Kidney (tissue), 14 donors: ENCODE results near the gene PIK3R6. TPM values are rescaled to one million over a fixed set of nuclear protein-coding genes. Genes with fewer than 3 reads are reported as not detected.

ENCODE experiments used
- DNase-seq, 5 donors: peaks; one replicate each; pipeline ENCODE4 v3.0.0-alpha.2; 2013 to 2020
- FAIRE-seq: peaks from 2 replicates; lab custom pipeline; 2012; peaks lifted over from hg19 to GRCh38; lab: Jason Lieb, UNC
- H3K27ac ChIP-seq, 2 donors: one replicate each; pipeline ENCODE4 v1.7.0; 2013; ENCODE audit warnings: low read depth in 2 of 2, low read length in 2 of 2, inconsistent platforms in 1 of 2
- H3K27me3 ChIP-seq: one replicate; pipeline ENCODE4 v1.7.1; 2013; ENCODE audit warnings: low read length, inconsistent platforms; ENCODE audit not compliant: control insufficient read depth, insufficient read depth
- H3K36me3 ChIP-seq, 3 donors: one replicate each; pipeline versions ENCODE4 v1.7.0 to v1.7.1; 2013; ENCODE audit warnings: low read length in 3 of 3, control low read depth in 1 of 3, inconsistent platforms in 1 of 3; ENCODE audit not compliant: insufficient read depth in 3 of 3, control insufficient read depth in 2 of 3
- H3K4me1 ChIP-seq, 3 donors: one replicate each; pipeline versions ENCODE4 v1.7.0 to v1.7.1; 2013; ENCODE audit warnings: low read length in 3 of 3, inconsistent platforms in 1 of 3, low read depth in 1 of 3; ENCODE audit not compliant: control insufficient read depth in 2 of 3, insufficient read depth in 2 of 3
- H3K4me3 ChIP-seq, 3 donors: one replicate each; pipeline versions ENCODE4 v1.7.0 to v1.8.1; 2013; ENCODE audit warnings: low read length in 3 of 3, control low read depth in 1 of 3, inconsistent platforms in 1 of 3
- H3K9ac ChIP-seq, 3 donors: one replicate each; pipeline versions ENCODE4 v1.7.0 to v1.7.1; 2013; ENCODE audit warnings: low read length in 3 of 3, control low read depth in 1 of 3, inconsistent platforms in 1 of 3
- H3K9me3 ChIP-seq, 3 donors: one replicate each; pipeline versions ENCODE4 v1.7.0 to v1.7.1; 2013; ENCODE audit warnings: low read length in 3 of 3, control low read depth in 1 of 3, inconsistent platforms in 1 of 3; ENCODE audit not compliant: control insufficient read depth in 2 of 3, insufficient read depth in 1 of 3
- CTCF ChIP-seq: IDR thresholded peaks from 3 replicates; pipeline ENCODE4 v1.5.1; 2012; ENCODE audit warnings: mild to moderate bottlenecking, moderate library complexity, borderline replicate concordance; ENCODE audit not compliant: insufficient read depth; ENCODE audit errors: extremely low read depth
- intact Hi-C: fragments of 100-400 bp; cut with DNase I; formaldehyde crosslinking; loops from one replicate; pipeline ENCODE4 v1.11.1; 2022
- polyA plus RNA-seq: library from polyadenylated mRNA; stranded (reverse); fragments of 350-450 nt; fragmentation: Illumina TruSeq; extraction: RNeasy Lipid Tissue Mini Kit (QIAGEN cat#74804); gene quantifications from one replicate; pipeline ENCODE4 v1.2.3, GENCODE V29; 2014; ENCODE audit warnings: low read depth, low replicate concordance; ENCODE audit not compliant: insufficient read depth
- total RNA-seq: library from RNA; stranded (reverse); fragmentation: NEBNext Ultra II Directional; extraction: Animal tissue kit (Norgen Biotek cat#: 25700); gene quantifications from one replicate; pipeline ENCODE4 v1.2.1, GENCODE V29; 2021
- donor health status: control.
- donor health status: control.
- donor health status: control.
- donor health status: control.
- donor health status: control.
- donor health status: DM: yes; HTN: yes; CAD: no.
- donor health status: Normal renal cell carcinoma (clear cell type).

PIK3R6 gene
- total and polyA plus RNA-seq, 2 donors from 2014 or later = 0.17 to 2.3 TPM

- intact Hi-C loops = no loop called here
- Histone ChIP-seq H3K27me3 (no peaks in the 10 kb centered on the region), H3K27ac (no peak overlapping the region), H3K36me3 (no peaks in the 10 kb centered on the region), H3K9ac (no peak overlapping the region), H3K9me3 (no peaks in the 10 kb centered on the region), H3K4me1 (no peaks in the 10 kb centered on the region), H3K4me3 (no peak overlapping the region)
- no peak for TF ChIP-seq CTCF
- DNase-seq (no peak), FAIRE-seq (no peak)
Observed at GRCh38 chr17:8890671-8891070, 23.2 kb upstream of the PIK3R6 start.

DNA sequence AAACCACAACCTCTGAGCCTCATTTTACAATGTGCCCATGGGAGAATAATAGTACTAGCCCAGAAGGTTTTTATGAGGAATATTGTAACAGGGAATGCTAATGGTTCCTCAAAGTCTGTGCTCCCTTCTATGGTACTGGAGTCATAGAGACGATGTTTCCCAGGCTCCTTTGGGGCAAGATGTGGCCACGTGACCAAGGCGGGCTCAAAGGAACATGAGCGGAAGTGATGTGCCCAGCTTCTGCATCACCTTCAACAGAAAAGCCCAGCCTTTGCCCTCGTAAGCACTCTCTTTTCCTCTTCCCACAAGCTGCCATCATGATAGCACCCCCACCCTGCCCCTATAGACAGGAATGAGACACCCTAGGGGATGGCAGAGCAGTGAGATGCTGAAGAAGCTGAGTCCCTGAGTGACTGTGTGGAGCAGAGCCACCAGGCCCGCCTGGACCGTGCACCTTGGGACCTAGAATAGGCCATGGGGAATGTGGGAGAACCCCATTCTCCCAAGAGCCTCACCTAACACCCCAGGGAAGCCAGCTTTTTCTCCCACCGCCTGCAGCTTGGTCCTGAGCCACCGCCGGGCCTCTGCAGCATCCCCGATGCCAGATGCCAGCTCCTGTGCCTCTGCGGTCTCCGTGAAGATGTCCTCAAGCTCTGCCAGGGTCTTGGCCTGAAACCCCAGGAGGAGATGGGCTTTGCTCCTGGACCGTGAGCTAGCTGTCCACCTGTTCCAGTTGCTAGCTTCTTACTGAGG is 22.2 kb upstream of the PIK3R6 start:
- no peaks in the 10 kb centered on the region for H3K9me3 ChIP-seq
- DNase-seq = no peak
- H3K4me1 ChIP-seq = no peaks in the 10 kb centered on the region
- H3K27me3 ChIP-seq = no peaks in the 10 kb centered on the region
- intact Hi-C loops = no loop called here
- no peaks in the 10 kb centered on the region for H3K36me3 ChIP-seq
- no peak overlapping the region for H3K27ac ChIP-seq
- H3K9ac ChIP-seq = no peak overlapping the region
- no peak for TF ChIP-seq CTCF
- no peak overlapping the region for H3K4me3 ChIP-seq
- FAIRE-seq = no peak

- FAIRE-seq (no peak), DNase-seq (no peak)
- Histone ChIP-seq H3K36me3 (no peaks in the 10 kb centered on the region), H3K9me3 (no peaks in the 10 kb centered on the region), H3K4me3 (no peak overlapping the region), H3K27me3 (no peaks in the 10 kb centered on the region), H3K4me1 (no peaks in the 10 kb centered on the region), H3K9ac (no peak overlapping the region), H3K27ac (no peak overlapping the region)
- intact Hi-C loops = no loop called here
- TF ChIP-seq CTCF = no peak
Observed at GRCh38 chr17:8888704-8889302, 21.3 kb upstream of the PIK3R6 start.
